ENCODE results near the gene SOCS7. TPM values are rescaled to one million over a fixed set of nuclear protein-coding genes. Genes with fewer than 3 reads are reported as not detected.

The SOCS7 gene
- total and polyA plus RNA-seq, 4 donors: 0.74 to 11.0 (median 2.9) TPM

DNA sequence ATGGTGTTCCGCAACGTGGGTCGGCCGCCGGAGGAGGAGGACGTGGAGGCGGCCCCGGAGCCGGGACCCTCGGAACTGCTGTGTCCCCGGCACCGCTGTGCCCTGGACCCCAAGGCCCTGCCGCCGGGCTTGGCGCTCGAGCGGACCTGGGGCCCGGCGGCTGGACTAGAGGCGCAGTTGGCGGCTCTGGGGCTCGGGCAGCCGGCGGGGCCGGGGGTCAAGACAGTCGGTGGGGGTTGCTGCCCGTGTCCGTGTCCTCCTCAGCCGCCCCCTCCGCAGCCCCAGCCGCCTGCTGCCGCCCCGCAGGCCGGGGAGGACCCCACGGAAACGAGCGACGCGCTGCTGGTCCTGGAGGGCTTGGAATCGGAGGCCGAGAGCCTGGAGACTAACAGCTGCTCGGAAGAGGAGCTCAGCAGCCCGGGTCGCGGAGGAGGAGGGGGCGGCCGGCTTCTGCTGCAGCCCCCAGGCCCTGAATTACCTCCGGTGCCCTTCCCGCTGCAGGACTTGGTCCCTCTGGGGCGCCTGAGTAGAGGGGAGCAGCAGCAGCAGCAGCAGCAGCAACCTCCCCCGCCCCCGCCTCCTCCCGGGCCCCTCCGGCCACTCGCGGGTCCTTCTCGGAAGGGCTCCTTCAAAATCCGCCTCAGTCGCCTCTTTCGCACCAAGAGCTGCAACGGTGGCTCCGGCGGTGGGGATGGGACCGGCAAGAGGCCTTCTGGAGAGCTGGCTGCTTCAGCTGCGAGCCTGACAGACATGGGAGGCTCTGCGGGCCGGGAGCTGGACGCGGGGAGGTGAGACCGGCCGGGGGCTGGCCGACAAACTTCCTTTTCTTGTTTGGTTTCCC, 821 bp downstream of the SOCS7 start:
- H3K4me3 ChIP-seq (ENCODE audit: low read depth in 1 of 3, low read length in 3 of 3): peak overlapping the region; percentile 57 to 98 (median 75)
- peaks cover 6 to 19% (median 8%) of the 10 kb centered on the region in 4 donors for H3K4me1 ChIP-seq (ENCODE audit: control insufficient read depth in 4 of 4, insufficient read depth in 4 of 4, low read length in 3 of 4)
- peak; percentile 40 for DNase-seq (ENCODE audit: low spot score)
- H3K9me3 ChIP-seq (ENCODE audit: control insufficient read depth in 4 of 4, low read length in 3 of 4): no peaks in the 10 kb centered on the region
- H3K27ac ChIP-seq (ENCODE audit: low read depth in 1 of 2, low read length in 2 of 2): peak overlapping the region in 1 of 2 donors; percentile 44
- under 1% methylated on average over 72 of the region's 72 CpGs for WGBS
- H3K36me3 ChIP-seq (ENCODE audit: control insufficient read depth in 4 of 4, insufficient read depth in 3 of 4, low read depth in 1 of 4, low read length in 3 of 4): no peaks in the 10 kb centered on the region
- H3K9ac ChIP-seq (ENCODE audit: low read depth in 1 of 2, low read length in 2 of 2): peak overlapping the region; percentile 44 to 64
- TF ChIP-seq TAF1 (conservative IDR thresholded peaks at IDR 0.05) (no peak), JUND (IDR thresholded peaks at IDR 0.05) (no peak), FOXA1 (IDR thresholded peaks at IDR 0.05) (no peak)
- TF ChIP-seq, protein P1, sequence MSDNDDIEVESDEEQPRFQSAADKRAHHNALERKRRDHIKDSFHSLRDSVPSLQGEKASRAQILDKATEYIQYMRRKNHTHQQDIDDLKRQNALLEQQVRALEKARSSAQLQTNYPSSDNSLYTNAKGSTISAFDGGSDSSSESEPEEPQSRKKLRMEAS (IDR thresholded peaks at IDR 0.05): no peak
- TF ChIP-seq, protein P2, sequence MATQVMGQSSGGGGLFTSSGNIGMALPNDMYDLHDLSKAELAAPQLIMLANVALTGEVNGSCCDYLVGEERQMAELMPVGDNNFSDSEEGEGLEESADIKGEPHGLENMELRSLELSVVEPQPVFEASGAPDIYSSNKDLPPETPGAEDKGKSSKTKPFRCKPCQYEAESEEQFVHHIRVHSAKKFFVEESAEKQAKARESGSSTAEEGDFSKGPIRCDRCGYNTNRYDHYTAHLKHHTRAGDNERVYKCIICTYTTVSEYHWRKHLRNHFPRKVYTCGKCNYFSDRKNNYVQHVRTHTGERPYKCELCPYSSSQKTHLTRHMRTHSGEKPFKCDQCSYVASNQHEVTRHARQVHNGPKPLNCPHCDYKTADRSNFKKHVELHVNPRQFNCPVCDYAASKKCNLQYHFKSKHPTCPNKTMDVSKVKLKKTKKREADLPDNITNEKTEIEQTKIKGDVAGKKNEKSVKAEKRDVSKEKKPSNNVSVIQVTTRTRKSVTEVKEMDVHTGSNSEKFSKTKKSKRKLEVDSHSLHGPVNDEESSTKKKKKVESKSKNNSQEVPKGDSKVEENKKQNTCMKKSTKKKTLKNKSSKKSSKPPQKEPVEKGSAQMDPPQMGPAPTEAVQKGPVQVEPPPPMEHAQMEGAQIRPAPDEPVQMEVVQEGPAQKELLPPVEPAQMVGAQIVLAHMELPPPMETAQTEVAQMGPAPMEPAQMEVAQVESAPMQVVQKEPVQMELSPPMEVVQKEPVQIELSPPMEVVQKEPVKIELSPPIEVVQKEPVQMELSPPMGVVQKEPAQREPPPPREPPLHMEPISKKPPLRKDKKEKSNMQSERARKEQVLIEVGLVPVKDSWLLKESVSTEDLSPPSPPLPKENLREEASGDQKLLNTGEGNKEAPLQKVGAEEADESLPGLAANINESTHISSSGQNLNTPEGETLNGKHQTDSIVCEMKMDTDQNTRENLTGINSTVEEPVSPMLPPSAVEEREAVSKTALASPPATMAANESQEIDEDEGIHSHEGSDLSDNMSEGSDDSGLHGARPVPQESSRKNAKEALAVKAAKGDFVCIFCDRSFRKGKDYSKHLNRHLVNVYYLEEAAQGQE (IDR thresholded peaks at IDR 0.05): no peak
- TF ChIP-seq, protein P3, sequence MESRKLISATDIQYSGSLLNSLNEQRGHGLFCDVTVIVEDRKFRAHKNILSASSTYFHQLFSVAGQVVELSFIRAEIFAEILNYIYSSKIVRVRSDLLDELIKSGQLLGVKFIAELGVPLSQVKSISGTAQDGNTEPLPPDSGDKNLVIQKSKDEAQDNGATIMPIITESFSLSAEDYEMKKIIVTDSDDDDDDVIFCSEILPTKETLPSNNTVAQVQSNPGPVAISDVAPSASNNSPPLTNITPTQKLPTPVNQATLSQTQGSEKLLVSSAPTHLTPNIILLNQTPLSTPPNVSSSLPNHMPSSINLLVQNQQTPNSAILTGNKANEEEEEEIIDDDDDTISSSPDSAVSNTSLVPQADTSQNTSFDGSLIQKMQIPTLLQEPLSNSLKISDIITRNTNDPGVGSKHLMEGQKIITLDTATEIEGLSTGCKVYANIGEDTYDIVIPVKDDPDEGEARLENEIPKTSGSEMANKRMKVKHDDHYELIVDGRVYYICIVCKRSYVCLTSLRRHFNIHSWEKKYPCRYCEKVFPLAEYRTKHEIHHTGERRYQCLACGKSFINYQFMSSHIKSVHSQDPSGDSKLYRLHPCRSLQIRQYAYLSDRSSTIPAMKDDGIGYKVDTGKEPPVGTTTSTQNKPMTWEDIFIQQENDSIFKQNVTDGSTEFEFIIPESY (IDR thresholded peaks at IDR 0.05): no peak
- no peaks in the 10 kb centered on the region for H3K27me3 ChIP-seq (ENCODE audit: control insufficient read depth in 4 of 4, insufficient read depth in 4 of 4, low read length in 3 of 4)

DNA sequence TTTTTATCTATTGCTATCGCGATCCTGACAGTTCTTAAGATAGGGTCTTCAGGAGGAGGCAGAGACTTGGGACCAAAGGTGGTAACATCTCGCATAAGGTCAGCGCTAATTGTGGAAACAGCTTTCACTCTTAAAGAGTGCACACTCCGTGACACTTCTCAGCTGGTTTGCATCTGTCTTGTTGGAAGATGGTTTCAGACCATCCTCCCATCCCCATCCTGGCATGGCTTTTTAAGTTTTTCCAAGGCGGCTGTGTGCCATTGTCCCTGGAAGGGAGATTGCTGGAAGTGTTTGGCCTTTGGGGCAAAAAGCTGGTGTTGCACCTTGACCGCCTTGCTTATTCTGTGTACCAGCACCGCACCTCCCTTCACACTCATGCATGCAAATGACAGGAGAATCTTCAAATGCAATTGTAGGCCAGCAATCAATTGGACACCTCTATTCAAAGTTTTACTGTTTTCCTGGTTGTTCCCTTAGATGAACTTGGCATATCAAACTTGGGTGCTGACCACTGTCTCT, 1.5 kb downstream of the SOCS7 start:
- peak overlapping the region; percentile 44 to 64 for H3K9ac ChIP-seq (ENCODE audit: low read depth in 1 of 2, low read length in 2 of 2)
- no peaks in the 10 kb centered on the region for H3K9me3 ChIP-seq (ENCODE audit: control insufficient read depth in 4 of 4, low read length in 3 of 4)
- H3K36me3 ChIP-seq (ENCODE audit: control insufficient read depth in 4 of 4, insufficient read depth in 3 of 4, low read depth in 1 of 4, low read length in 3 of 4): no peaks in the 10 kb centered on the region
- H3K4me3 ChIP-seq (ENCODE audit: low read depth in 1 of 3, low read length in 3 of 3): peak overlapping the region; percentile 57 to 98 (median 75)
- no peak for DNase-seq (ENCODE audit: low spot score)
- no peaks in the 10 kb centered on the region for H3K27me3 ChIP-seq (ENCODE audit: control insufficient read depth in 4 of 4, insufficient read depth in 4 of 4, low read length in 3 of 4)
- peaks cover 6 to 26% (median 8%) of the 10 kb centered on the region in 4 donors for H3K4me1 ChIP-seq (ENCODE audit: control insufficient read depth in 4 of 4, insufficient read depth in 4 of 4, low read length in 3 of 4)
- no peak overlapping the region for H3K27ac ChIP-seq (ENCODE audit: low read depth in 1 of 2, low read length in 2 of 2)
- WGBS: 15% methylated on average over 8 of the region's 8 CpGs
- peak in 1 of 2 donors; percentile 12 for TF ChIP-seq HNF4A (conservative IDR thresholded peaks at IDR 0.05)
- TF ChIP-seq, protein P4, sequence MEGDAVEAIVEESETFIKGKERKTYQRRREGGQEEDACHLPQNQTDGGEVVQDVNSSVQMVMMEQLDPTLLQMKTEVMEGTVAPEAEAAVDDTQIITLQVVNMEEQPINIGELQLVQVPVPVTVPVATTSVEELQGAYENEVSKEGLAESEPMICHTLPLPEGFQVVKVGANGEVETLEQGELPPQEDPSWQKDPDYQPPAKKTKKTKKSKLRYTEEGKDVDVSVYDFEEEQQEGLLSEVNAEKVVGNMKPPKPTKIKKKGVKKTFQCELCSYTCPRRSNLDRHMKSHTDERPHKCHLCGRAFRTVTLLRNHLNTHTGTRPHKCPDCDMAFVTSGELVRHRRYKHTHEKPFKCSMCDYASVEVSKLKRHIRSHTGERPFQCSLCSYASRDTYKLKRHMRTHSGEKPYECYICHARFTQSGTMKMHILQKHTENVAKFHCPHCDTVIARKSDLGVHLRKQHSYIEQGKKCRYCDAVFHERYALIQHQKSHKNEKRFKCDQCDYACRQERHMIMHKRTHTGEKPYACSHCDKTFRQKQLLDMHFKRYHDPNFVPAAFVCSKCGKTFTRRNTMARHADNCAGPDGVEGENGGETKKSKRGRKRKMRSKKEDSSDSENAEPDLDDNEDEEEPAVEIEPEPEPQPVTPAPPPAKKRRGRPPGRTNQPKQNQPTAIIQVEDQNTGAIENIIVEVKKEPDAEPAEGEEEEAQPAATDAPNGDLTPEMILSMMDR (IDR thresholded peaks at IDR 0.05; ENCODE audit: low read depth, low read length, missing input control): no peak
